Measurements from ENCODE around the gene KRT71.

The KRT71 gene

GRCh38 chr12:52527121-52527800 lies 25.7 kb downstream of the KRT71 start:
- no peak for DNase-seq (ENCODE audit: insufficient read length, low spot score)
- FAIRE-seq: no peak
- TF ChIP-seq CTCF (IDR thresholded peaks at IDR 0.05; ENCODE audit: insufficient read depth, missing control alignments): no peak

GRCh38 chr12:52526511-52526951 lies 26.4 kb downstream of the KRT71 start:
- TF ChIP-seq CTCF (IDR thresholded peaks at IDR 0.05; ENCODE audit: insufficient read depth, missing control alignments): no peak
- no peak for DNase-seq (ENCODE audit: insufficient read length, low spot score)
- no peak for FAIRE-seq

GRCh38 chr12:52525661-52526499 lies 27.1 kb downstream of the KRT71 start:
- no peak for DNase-seq (ENCODE audit: insufficient read length, low spot score)

GRCh38 chr12:52524898-52525591 lies 27.9 kb downstream of the KRT71 start:
- FAIRE-seq (no peak), DNase-seq (ENCODE audit: insufficient read length, low spot score) (no peak)
- no peak for TF ChIP-seq CTCF (IDR thresholded peaks at IDR 0.05; ENCODE audit: insufficient read depth, missing control alignments)

More at GRCh38 chr12:52525661-52526499, 27.1 kb downstream of the KRT71 start:
- no peak for FAIRE-seq
- TF ChIP-seq CTCF (IDR thresholded peaks at IDR 0.05; ENCODE audit: insufficient read depth, missing control alignments): no peak

- DNase-seq (ENCODE audit: insufficient read length, low spot score) (no peak), FAIRE-seq (no peak)
- TF ChIP-seq CTCF (IDR thresholded peaks at IDR 0.05; ENCODE audit: insufficient read depth, missing control alignments): no peak
Measured at GRCh38 chr12:52524241-52524897, 28.6 kb downstream of the KRT71 start.

- no peak for FAIRE-seq
- no peak for TF ChIP-seq CTCF (IDR thresholded peaks at IDR 0.05; ENCODE audit: insufficient read depth, missing control alignments)
Measured at GRCh38 chr12:52523824-52524223, 29.1 kb downstream of the KRT71 start.

More at GRCh38 chr12:52523824-52524223, 29.1 kb downstream of the KRT71 start:
- no peak for DNase-seq (ENCODE audit: insufficient read length, low spot score)

All from D721Med (cell line).